Adrenal gland (tissue), 12 donors: ENCODE data around the gene GLIS1. TPM values are rescaled to one million over a fixed set of nuclear protein-coding genes. Genes with fewer than 3 reads are reported as not detected.

Experiments
- DNase-seq, 7 donors: peaks; one replicate each; pipeline ENCODE4 v3.0.0-alpha.2; 2019 to 2020
- H3K27ac ChIP-seq, 5 donors: fragments of 200-600 bp; sonication (generic) in 4 of 5; 1 replicate in 3 of 5; 2 replicates in 2 of 5; pipeline versions ENCODE4 v1.5.1 to v1.8.0; 2016 to 2020; ENCODE audit warnings: mild to moderate bottlenecking in 1 of 5
- H3K27me3 ChIP-seq: fragments of 200-600 bp; 2 replicates; pipeline ENCODE4 v1.8.0; 2021
- H3K36me3 ChIP-seq, 2 donors: fragments of 200-600 bp; replicated peaks in 1 of 2; 1 replicate in 1 of 2; 2 replicates in 1 of 2; pipeline versions ENCODE4 v1.5.1 to v1.8.0; 2018 to 2022
- H3K4me1 ChIP-seq, 2 donors: fragments of 200-600 bp; replicated peaks in 1 of 2; 1 replicate in 1 of 2; 2 replicates in 1 of 2; pipeline versions ENCODE4 v1.5.1 to v1.8.0; 2018 to 2021
- H3K4me3 ChIP-seq, 4 donors: fragments of 200-600 bp; sonication (generic) in 3 of 4; one replicate each; pipeline ENCODE4 v1.5.1; 2016 to 2018
- H3K9me3 ChIP-seq, 3 donors: fragments of 200-600 bp; sonication (generic) in 1 of 3; replicated peaks in 1 of 3; 1 replicate in 2 of 3; 2 replicates in 1 of 3; pipeline versions ENCODE4 v1.5.1 to v1.8.0; 2016 to 2021
- CTCF ChIP-seq, 6 experiments: fragments of 450-650 bp in 4 of 6; fragments of 200-600 bp in 2 of 6; sonication (generic) in 1 of 6; IDR thresholded peaks; 1 replicate in 5 of 6; 2 replicates in 1 of 6; pipeline versions ENCODE4 v1.5.1 to v1.8.0; 2016 to 2021; ENCODE audit warnings: antibody characterized with exemption in 6 of 6, mild to moderate bottlenecking in 2 of 6, moderate library complexity in 1 of 6
- POLR2A ChIP-seq, 2 donors: fragments of 450-650 bp; IDR thresholded peaks; one replicate each; pipeline ENCODE4 v1.6.1; 2017; ENCODE audit warnings: antibody characterized with exemption in 2 of 2, mild to moderate bottlenecking in 2 of 2, moderate library complexity in 1 of 2
- WGBS, 4 donors: extraction: QIAGEN DNeasy Blood & Tissue Kit in 2 of 4; methylation state at CpG; one replicate each; pipeline versions ENCODE4 v1.1.5 to v1.1.7; 2013 to 2017; 5-methylcytosine and 5-hydroxymethylcytosine counted together
- intact Hi-C, 2 donors: fragments of 100-400 bp; cut with DNase I; formaldehyde crosslinking; loops; one replicate each; pipeline versions ENCODE4 v1.14.1 to v1.15.0; 2022 to 2023
- polyA plus RNA-seq, 3 donors: library from polyadenylated mRNA; stranded (reverse); fragments of 200-250 nt in 2 of 3; fragments of 350-450 nt in 1 of 3; fragmentation: Illumina TruSeq in 1 of 3; extraction: RNeasy Lipid Tissue Mini Kit (QIAGEN cat#74804) in 1 of 3; gene quantifications; one replicate each; pipeline ENCODE4 v1.2.3, GENCODE V29; 2013 to 2014
- total RNA-seq, 9 donors: library from RNA; depleted of rRNA in 4 of 9; stranded (reverse); fragments of >200 nt in 4 of 9; fragments of 120-200 nt in 1 of 9; fragmentation: NEBNext Ultra II Directional in 1 of 9; extraction: Animal tissue kit (Norgen Biotek cat#: 25700) in 1 of 9; gene quantifications; one replicate each; pipeline versions ENCODE4 v1.1.0 to v1.2.4, GENCODE V29; 2013 to 2023
- donor health status: healthy with polysubstance abuse.
- donor health status: Bipolar disorder and iron deficiency.
- donor health status: DM: yes; HTN: yes; CAD: no.
- donor health status: DM: no; HTN: no; CAD: no.
- donor health status: DM: no; HTN: no; CAD: no.
- donor health status: DM: yes; HTN: yes; CAD: no.

Gene GLIS1
- total and polyA plus RNA-seq, 12 donors: 0.08 to 0.37 (median 0.14) TPM; not detected in 6

- Histone ChIP-seq H3K4me3 (no peak overlapping the region), H3K27ac (no peak overlapping the region), H3K27me3 (no peaks in the 10 kb centered on the region), H3K4me1 (no peaks in the 10 kb centered on the region), H3K9me3 (no peaks in the 10 kb centered on the region), H3K36me3 (no peaks in the 10 kb centered on the region)
- intact Hi-C loops: no loop called here
- WGBS, 4 donors: 64 to 71% (median 66%) methylated on average over 1 of the region's 1 CpG
- TF ChIP-seq CTCF (IDR thresholded peaks at IDR 0.05) (no peak), POLR2A (IDR thresholded peaks at IDR 0.05) (no peak)
- DNase-seq: no peak
Observed at GRCh38 chr1:53722025-53722424, 16.9 kb downstream of the GLIS1 start.

GRCh38 chr1:53721088-53721487, 17.9 kb downstream of the GLIS1 start:
- Histone ChIP-seq H3K4me1 (no peaks in the 10 kb centered on the region), H3K27me3 (no peaks in the 10 kb centered on the region), H3K9me3 (no peaks in the 10 kb centered on the region), H3K4me3 (no peak overlapping the region), H3K27ac (no peak overlapping the region), H3K36me3 (no peaks in the 10 kb centered on the region)
- no peak for DNase-seq
- WGBS, 4 donors: 71 to 82% (median 74%) methylated on average over 4 of the region's 4 CpGs
- TF ChIP-seq POLR2A (IDR thresholded peaks at IDR 0.05): no peak
- TF ChIP-seq CTCF (IDR thresholded peaks at IDR 0.05): no peak
- intact Hi-C loops: no loop called here

GRCh38 chr1:53719469-53719868, 19.5 kb downstream of the GLIS1 start:
- TF ChIP-seq CTCF (IDR thresholded peaks at IDR 0.05): no peak
- no peak for TF ChIP-seq POLR2A (IDR thresholded peaks at IDR 0.05)
- intact Hi-C loops: no loop called here
- DNase-seq: no peak
- H3K27ac ChIP-seq: no peak overlapping the region
- no peaks in the 10 kb centered on the region for H3K9me3 ChIP-seq
- H3K27me3 ChIP-seq: no peaks in the 10 kb centered on the region
- no peak overlapping the region for H3K4me3 ChIP-seq
- no peaks in the 10 kb centered on the region for H3K4me1 ChIP-seq
- 78 to 84% (median 78%) methylated on average over 2 of the region's 2 CpGs for WGBS, 4 donors
- H3K36me3 ChIP-seq: no peaks in the 10 kb centered on the region

GRCh38 chr1:53718443-53718842, 20.5 kb downstream of the GLIS1 start:
- Histone ChIP-seq H3K27me3 (no peaks in the 10 kb centered on the region), H3K4me3 (no peak overlapping the region), H3K36me3 (no peaks in the 10 kb centered on the region), H3K27ac (no peak overlapping the region), H3K9me3 (no peaks in the 10 kb centered on the region), H3K4me1 (no peaks in the 10 kb centered on the region)
- no peak for DNase-seq
- 71 to 92% (median 76%) methylated on average over 2 of the region's 2 CpGs for WGBS, 4 donors
- TF ChIP-seq CTCF (IDR thresholded peaks at IDR 0.05): no peak
- no peak for TF ChIP-seq POLR2A (IDR thresholded peaks at IDR 0.05)
- intact Hi-C loops: no loop called here
